IMR-90 (cell line): ENCODE measurements around the gene ZFYVE28. TPM values are rescaled to one million over a fixed set of nuclear protein-coding genes. Genes with fewer than 3 reads are reported as not detected.

Source experiments
- ATAC-seq: fragments of 200-7000 bp; cut with Tn5 transposase; 2 replicates; pipeline ENCODE4 v1.9.1; 2020; ENCODE audit warnings: low read depth, mild to moderate bottlenecking, moderate library complexity
- BruUV-seq: library from RNA; stranded (reverse); fragments of 400-500 nt; replicated peaks from 2 replicates; lab custom pipeline; 2021; lab: Mats Ljungman, UMichigan
- CTCF ChIA-PET: fragments of 300-600 bp; formaldehyde crosslinking; extraction: SDS; loops from one replicate; lab custom pipeline; 2021; ENCODE audit warnings: antibody characterized with exemption; lab: Yijun Ruan, JAX
- POLR2A ChIA-PET: fragments of 300-600 bp; sonication (Branson Sonifier 250); formaldehyde crosslinking; loops from one replicate; lab custom pipeline; 2022; ENCODE audit warnings: antibody characterized with exemption; ENCODE audit not compliant: unreplicated experiment; lab: Charles Lee
- DNase-seq: peaks from one replicate; pipeline ENCODE4 v3.0.0; 2013
- H2AFZ ChIP-seq: replicated peaks from 2 replicates; pipeline ENCODE3; 2013; ENCODE audit warnings: low read length, mild to moderate bottlenecking; ENCODE audit not compliant: poor library complexity
- H2AK5ac ChIP-seq: 2 replicates; pipeline ENCODE4 v1.6.1; 2013; ENCODE audit warnings: low read depth, low read length, inconsistent platforms
- H2AK9ac ChIP-seq: replicated peaks from 2 replicates; pipeline ENCODE3; 2013; ENCODE audit warnings: mild to moderate bottlenecking, low read depth, low read length, moderate library complexity; ENCODE audit not compliant: poor library complexity
- H2BK120ac ChIP-seq: 2 replicates; pipeline ENCODE4 v1.6.1; 2013; ENCODE audit warnings: low read depth, low read length, inconsistent platforms
- H2BK15ac ChIP-seq: 3 replicates; pipeline ENCODE4 v1.6.1; 2013; ENCODE audit warnings: low read depth, low read length, inconsistent platforms
- H2BK20ac ChIP-seq: 2 replicates; pipeline ENCODE4 v1.6.1; 2013; ENCODE audit warnings: low read depth, mild to moderate bottlenecking, inconsistent platforms, low read length, moderate library complexity
- H2BK5ac ChIP-seq: 2 replicates; pipeline ENCODE4 v1.6.1; 2013; ENCODE audit warnings: mild to moderate bottlenecking, low read depth, low read length, inconsistent platforms; ENCODE audit not compliant: poor library complexity, severe bottlenecking
- H3K14ac ChIP-seq: replicated peaks from 2 replicates; pipeline ENCODE4 v1.6.1; 2013; ENCODE audit warnings: low read depth, low read length, inconsistent platforms
- H3K18ac ChIP-seq: 2 replicates; pipeline ENCODE4 v1.6.1; 2013; ENCODE audit warnings: low read depth, low read length, control low read depth
- H3K23ac ChIP-seq: 2 replicates; pipeline ENCODE4 v1.6.1; 2013; ENCODE audit warnings: low read depth, low read length, inconsistent platforms
- H3K27ac ChIP-seq: 2 replicates; pipeline ENCODE4 v1.5.1; 2013; ENCODE audit warnings: mild to moderate bottlenecking, control low read depth, low read length; ENCODE audit not compliant: insufficient read depth
- H3K27me3 ChIP-seq: 2 replicates; pipeline ENCODE4 v1.6.1; 2013; ENCODE audit warnings: low read length; ENCODE audit not compliant: control insufficient read depth, insufficient read depth
- H3K36me3 ChIP-seq: 2 replicates; pipeline ENCODE4 v1.6.1; 2013; ENCODE audit warnings: low read length, mixed read lengths; ENCODE audit not compliant: control insufficient read depth, insufficient read depth
- H3K4ac ChIP-seq: 2 replicates; pipeline ENCODE4 v1.6.1; 2013; ENCODE audit warnings: low read depth, low read length, inconsistent platforms
- H3K4me1 ChIP-seq: 2 replicates; pipeline ENCODE4 v1.6.1; 2013; ENCODE audit warnings: low read length, mixed read lengths; ENCODE audit not compliant: control insufficient read depth, insufficient read depth
- H3K4me2 ChIP-seq: 2 replicates; pipeline ENCODE4 v1.6.1; 2013; ENCODE audit warnings: low read depth, mild to moderate bottlenecking, control low read depth, low read length, moderate library complexity
- H3K4me3 ChIP-seq: 2 replicates; pipeline ENCODE4 v1.5.1; 2013; ENCODE audit warnings: low read depth, mild to moderate bottlenecking, control low read depth, low read length, moderate library complexity; ENCODE audit not compliant: insufficient read depth
- H3K56ac ChIP-seq: 2 replicates; pipeline ENCODE4 v1.6.1; 2013; ENCODE audit warnings: low read length, inconsistent platforms; ENCODE audit not compliant: insufficient read depth; ENCODE audit errors: extremely low read depth
- H3K79me1 ChIP-seq, 2 experiments: 2 replicates each; pipeline ENCODE4 v1.6.1; 2013; ENCODE audit warnings: low read length in 2 of 2, inconsistent platforms in 1 of 2, low read depth in 1 of 2
- H3K9ac ChIP-seq: 2 replicates; pipeline ENCODE4 v1.6.1; 2013; ENCODE audit warnings: low read depth, low read length, control low read depth
- H3K9me1 ChIP-seq: 2 replicates; pipeline ENCODE4 v1.6.1; 2013; ENCODE audit warnings: low read length, inconsistent platforms; ENCODE audit not compliant: insufficient read depth
- H3K9me3 ChIP-seq: 2 replicates; pipeline ENCODE4 v1.6.1; 2013; ENCODE audit warnings: low read length; ENCODE audit not compliant: control insufficient read depth, insufficient read depth
- H4K20me1 ChIP-seq: 2 replicates; pipeline ENCODE4 v1.6.1; 2013; ENCODE audit warnings: low read length, inconsistent platforms; ENCODE audit not compliant: insufficient read depth
- H4K5ac ChIP-seq: 2 replicates; pipeline ENCODE4 v1.6.1; 2013; ENCODE audit warnings: mild to moderate bottlenecking, low read depth, low read length, control low read depth
- H4K8ac ChIP-seq, 2 experiments: 2 replicates each; pipeline ENCODE4 v1.6.1; 2013; ENCODE audit warnings: low read depth in 2 of 2, low read length in 2 of 2, control low read depth in 1 of 2, inconsistent platforms in 1 of 2
- H4K91ac ChIP-seq: 2 replicates; pipeline ENCODE4 v1.6.1; 2013; ENCODE audit warnings: low read depth, low read length, inconsistent platforms; ENCODE audit not compliant: insufficient read depth
- CTCF ChIP-seq: conservative IDR thresholded peaks from 2 replicates; pipeline ENCODE4 v1.5.1; 2012; ENCODE audit warnings: mild to moderate bottlenecking, low read depth, low read length, improper control_type of control experiment
- ELK1 ChIP-seq: fragments of 150-350 bp; IDR thresholded peaks from 2 replicates; pipeline ENCODE4 v1.6.1; 2016; ENCODE audit warnings: low read depth, mild to moderate bottlenecking, low read length, moderate library complexity, borderline replicate concordance
- FOS ChIP-seq: fragments of 150-350 bp; IDR thresholded peaks from 2 replicates; pipeline ENCODE4 v1.6.1; 2016; ENCODE audit warnings: low read depth, low read length
- MXI1 ChIP-seq: IDR thresholded peaks from 2 replicates; pipeline ENCODE4 v1.6.1; 2012; ENCODE audit warnings: low read depth, mild to moderate bottlenecking, low read length, moderate library complexity, borderline replicate concordance
- POLR2A ChIP-seq: IDR thresholded peaks from 2 replicates; pipeline ENCODE4 v1.6.1; 2012; ENCODE audit warnings: mild to moderate bottlenecking, low read depth, low read length
- RAD21 ChIP-seq: IDR thresholded peaks from 2 replicates; pipeline ENCODE4 v1.6.1; 2012; ENCODE audit warnings: low read length, improper control_type of control experiment
- WGBS, 2 experiments: methylation state at CpG; one replicate each; pipeline versions ENCODE4 v1.1.5 to v1.1.7; 2013; ENCODE audit warnings: missing lambda C conversion rate in 2 of 2; ENCODE audit not compliant: insufficient read length in 1 of 2; ENCODE audit errors: extremely low coverage in 2 of 2; 5-methylcytosine and 5-hydroxymethylcytosine counted together
- dilution Hi-C: fragments of 300-500 bp; cut with HindIII; formaldehyde crosslinking; loops from one replicate; pipeline ENCODE4 v1.14.3; 2018; ENCODE audit warnings: low sequenced_read_pairs; ENCODE audit not compliant: unreplicated experiment
- in situ Hi-C: fragments of 300-500 bp; cut with MboI; formaldehyde crosslinking; loops from 3 replicates; pipeline ENCODE4 v1.14.3; 2019; ENCODE audit warnings: low sequenced_read_pairs, inconsistent platforms, mixed read lengths
- intact Hi-C: fragments of 100-400 bp; cut with micrococcal nuclease; formaldehyde crosslinking; loops from 2 replicates; pipeline ENCODE4 v1.10.0; 2022
- polyA plus RNA-seq, 3 experiments: library from polyadenylated mRNA; depleted of rRNA; stranded (reverse); fragments of >200 nt; gene quantifications; 2 replicates each; pipeline ENCODE4 v1.2.3, GENCODE V29; 2012; ENCODE audit warnings: low replicate concordance in 1 of 3
- total RNA-seq: library from RNA; depleted of rRNA; stranded (reverse); fragments of >200 nt; gene quantifications from 2 replicates; pipeline ENCODE4 v1.2.3, GENCODE V29; 2012

ZFYVE28 gene
- total and polyA plus RNA-seq, 2 of the 4 experiments (the other 2 are of a cell fraction): 0.36 to 1.2 TPM

GRCh38 chr4:2290974-2291704, 127.3 kb downstream of the ZFYVE28 start:
- no peak overlapping the region for H2BK20ac ChIP-seq
- in situ Hi-C loops (no loop called here), intact Hi-C loops (no loop called here), dilution Hi-C loops (no loop called here)
- DNase-seq (no peak), ATAC-seq (no peak)
- H3K27ac ChIP-seq: no peak overlapping the region
- H3K18ac ChIP-seq: no peak overlapping the region; the same call in 1 of the 2 replicates
- BruUV-seq: no TSS peak
- H2AK9ac ChIP-seq: peak overlapping the region; percentile 37
- no peak overlapping the region for H4K8ac ChIP-seq
- no peak overlapping the region for H3K4ac ChIP-seq
- no peak overlapping the region for H3K9ac ChIP-seq
- no peaks in the 10 kb centered on the region for H3K27me3 ChIP-seq
- no peaks in the 10 kb centered on the region for H3K9me3 ChIP-seq
- no peak overlapping the region for H3K14ac ChIP-seq
- ChIA-PET POLR2A (no interaction called here), CTCF (no interaction called here)
- no peak overlapping the region for H4K91ac ChIP-seq
- no peak overlapping the region for H3K4me2 ChIP-seq
- no peak overlapping the region for H2BK120ac ChIP-seq
- no peak overlapping the region for H2BK15ac ChIP-seq
- H3K56ac ChIP-seq: no peak overlapping the region
- H2AFZ ChIP-seq: peak overlapping the region; percentile 21
- 78% methylated on average over 6 of the region's 24 CpGs; no CpG with 5 or more reads in 1 of the 2 experiments for WGBS, 2 experiments
- no peaks in the 10 kb centered on the region for H3K79me1 ChIP-seq
- H3K4me3 ChIP-seq: no peak overlapping the region
- H4K20me1 ChIP-seq: peaks cover 8% of the 10 kb centered on the region; the same call in 1 of the 2 replicates
- TF ChIP-seq RAD21: no peak
- no peak for TF ChIP-seq CTCF
- no peak for TF ChIP-seq ELK1
- TF ChIP-seq MXI1: no peak
- TF ChIP-seq POLR2A: no peak
- TF ChIP-seq FOS: no peak
- peaks cover 2% of the 10 kb centered on the region; the same call in 1 of the 2 replicates for H3K9me1 ChIP-seq
- H3K23ac ChIP-seq: no peak overlapping the region
- H2AK5ac ChIP-seq: no peak overlapping the region
- no peak overlapping the region for H2BK5ac ChIP-seq
- H3K4me1 ChIP-seq: peaks cover 11% of the 10 kb centered on the region
- no peaks in the 10 kb centered on the region for H3K36me3 ChIP-seq
- no peak overlapping the region for H4K5ac ChIP-seq
